ENCODE results near the gene BCAS4.
"Not testable (repeated sequence)": the region's sequence is repeated elsewhere in the genome, so short reads cannot be mapped to it uniquely, and the experiment has no call there.

The BCAS4 gene

GRCh38 chr20:50876816-50877215, 82.0 kb downstream of the BCAS4 start:
- DNase-seq (ENCODE audit: low spot score) = no peak

GRCh38 chr20:50877232-50877743, 82.4 kb downstream of the BCAS4 start:
- DNase-seq (ENCODE audit: low spot score) = no peak

GRCh38 chr20:50879649-50880550, 85.0 kb downstream of the BCAS4 start:
- no peak for DNase-seq (ENCODE audit: low spot score)

GRCh38 chr20:50881759-50882424, 87.0 kb downstream of the BCAS4 start:
- not testable (repeated sequence) for DNase-seq (ENCODE audit: low spot score)

GRCh38 chr20:50883856-50884255, 89.0 kb downstream of the BCAS4 start:
- DNase-seq (ENCODE audit: low spot score) = no peak

GRCh38 chr20:50885068-50885467, 90.2 kb downstream of the BCAS4 start:
- DNase-seq (ENCODE audit: low spot score) = no peak

- DNase-seq (ENCODE audit: low spot score) = no peak
Measured at GRCh38 chr20:50885781-50886180, 90.9 kb downstream of the BCAS4 start.

GRCh38 chr20:50886184-50886790, 91.4 kb downstream of the BCAS4 start:
- DNase-seq (ENCODE audit: low spot score) = no peak

GRCh38 chr20:50887576-50887975, 92.7 kb downstream of the BCAS4 start:
- no peak for DNase-seq (ENCODE audit: low spot score)

- DNase-seq (ENCODE audit: low spot score) = no peak
Measured at GRCh38 chr20:50891138-50891537, 96.3 kb downstream of the BCAS4 start.

GRCh38 chr20:50892394-50892793, 97.5 kb downstream of the BCAS4 start:
- no peak for DNase-seq (ENCODE audit: low spot score)

GRCh38 chr20:50893620-50894019, 98.8 kb downstream of the BCAS4 start:
- DNase-seq (ENCODE audit: low spot score) = no peak

- DNase-seq (ENCODE audit: low spot score) = no peak
Measured at GRCh38 chr20:50895111-50895830, 100.4 kb downstream of the BCAS4 start.

GRCh38 chr20:50898475-50898874, 103.6 kb downstream of the BCAS4 start:
- no peak for DNase-seq (ENCODE audit: low spot score)

- no peak for DNase-seq (ENCODE audit: low spot score)
Measured at GRCh38 chr20:50900261-50900660, 105.4 kb downstream of the BCAS4 start.

- no peak for DNase-seq (ENCODE audit: low spot score)
Measured at GRCh38 chr20:50901301-50901700, 106.4 kb downstream of the BCAS4 start.

- no peak for DNase-seq (ENCODE audit: low spot score)
Measured at GRCh38 chr20:50903353-50904051, 108.6 kb downstream of the BCAS4 start.

GRCh38 chr20:50904067-50904570, 109.3 kb downstream of the BCAS4 start:
- no peak for DNase-seq (ENCODE audit: low spot score)

GRCh38 chr20:50909413-50909812, 114.6 kb downstream of the BCAS4 start:
- no peak for DNase-seq (ENCODE audit: low spot score)

GRCh38 chr20:50911030-50911429, 116.2 kb downstream of the BCAS4 start:
- DNase-seq (ENCODE audit: low spot score) = no peak

GRCh38 chr20:50911716-50912115, 116.9 kb downstream of the BCAS4 start:
- DNase-seq (ENCODE audit: low spot score) = no peak

All from COLO829 (cell line).